Measurements from ENCODE around the gene ZNF195.

The ZNF195 gene

GRCh38 chr11:3382613-3383285 is 3.8 kb upstream of the ZNF195 start:
- DNase-seq (ENCODE audit: extremely low spot score) = no peak
- ChIA-PET POLR2A (no interaction called here), CTCF (no interaction called here)
- TF ChIP-seq ELF4 (IDR thresholded peaks at IDR 0.05) = no peak
- no peak for TF ChIP-seq FOXA1 (IDR thresholded peaks at IDR 0.05)
- TF ChIP-seq FOXM1 (IDR thresholded peaks at IDR 0.05; ENCODE audit: borderline replicate concordance) = no peak
- no peak for TF ChIP-seq SUZ12 (IDR thresholded peaks at IDR 0.05)
- TF ChIP-seq SP1 (IDR thresholded peaks at IDR 0.05) = no peak
- TF ChIP-seq, protein P1, sequence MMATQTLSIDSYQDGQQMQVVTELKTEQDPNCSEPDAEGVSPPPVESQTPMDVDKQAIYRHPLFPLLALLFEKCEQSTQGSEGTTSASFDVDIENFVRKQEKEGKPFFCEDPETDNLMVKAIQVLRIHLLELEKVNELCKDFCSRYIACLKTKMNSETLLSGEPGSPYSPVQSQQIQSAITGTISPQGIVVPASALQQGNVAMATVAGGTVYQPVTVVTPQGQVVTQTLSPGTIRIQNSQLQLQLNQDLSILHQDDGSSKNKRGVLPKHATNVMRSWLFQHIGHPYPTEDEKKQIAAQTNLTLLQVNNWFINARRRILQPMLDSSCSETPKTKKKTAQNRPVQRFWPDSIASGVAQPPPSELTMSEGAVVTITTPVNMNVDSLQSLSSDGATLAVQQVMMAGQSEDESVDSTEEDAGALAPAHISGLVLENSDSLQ (IDR thresholded peaks at IDR 0.05) = no peak
- no peak for TF ChIP-seq ARNT (IDR thresholded peaks at IDR 0.05)
- TF ChIP-seq NFRKB (IDR thresholded peaks at IDR 0.05) = no peak
- TF ChIP-seq ZNF384 (IDR thresholded peaks at IDR 0.05) = no peak
- no peak for TF ChIP-seq HDGF (IDR thresholded peaks at IDR 0.05; ENCODE audit: borderline replicate concordance)
- TF ChIP-seq CTBP1 (IDR thresholded peaks at IDR 0.05; ENCODE audit: borderline replicate concordance) = no peak
- TF ChIP-seq L3MBTL2 (conservative IDR thresholded peaks at IDR 0.05) = no peak
- TF ChIP-seq LEF1 (IDR thresholded peaks at IDR 0.05; ENCODE audit: borderline replicate concordance) = no peak
- TF ChIP-seq FOXK2 (IDR thresholded peaks at IDR 0.05) = no peak
- no peak for TF ChIP-seq BHLHE40 (IDR thresholded peaks at IDR 0.05; ENCODE audit: borderline replicate concordance)
- no peak for TF ChIP-seq TARDBP (IDR thresholded peaks at IDR 0.05)

- TF ChIP-seq ZNF384 (IDR thresholded peaks at IDR 0.05) = no peak
- TF ChIP-seq CTBP1 (IDR thresholded peaks at IDR 0.05; ENCODE audit: borderline replicate concordance) = no peak
- TF ChIP-seq BHLHE40 (IDR thresholded peaks at IDR 0.05; ENCODE audit: borderline replicate concordance) = no peak
- no peak for TF ChIP-seq HDGF (IDR thresholded peaks at IDR 0.05; ENCODE audit: borderline replicate concordance)
- TF ChIP-seq SUZ12 (IDR thresholded peaks at IDR 0.05) = no peak
- TF ChIP-seq FOXK2 (IDR thresholded peaks at IDR 0.05) = no peak
- TF ChIP-seq SP1 (IDR thresholded peaks at IDR 0.05) = no peak
- TF ChIP-seq FOXA1 (IDR thresholded peaks at IDR 0.05) = no peak
- no peak for TF ChIP-seq TARDBP (IDR thresholded peaks at IDR 0.05)
- TF ChIP-seq ARNT (IDR thresholded peaks at IDR 0.05) = no peak
- no peak for TF ChIP-seq ELF4 (IDR thresholded peaks at IDR 0.05)
- TF ChIP-seq L3MBTL2 (conservative IDR thresholded peaks at IDR 0.05) = no peak
- TF ChIP-seq, protein P1 (IDR thresholded peaks at IDR 0.05) = no peak
- TF ChIP-seq NFRKB (IDR thresholded peaks at IDR 0.05) = no peak
- TF ChIP-seq LEF1 (IDR thresholded peaks at IDR 0.05; ENCODE audit: borderline replicate concordance) = no peak
- TF ChIP-seq FOXM1 (IDR thresholded peaks at IDR 0.05; ENCODE audit: borderline replicate concordance) = no peak
- POLR2A ChIA-PET = interaction anchor here (1.7 kb wide), 1 partner anchor 25 kb away, joined by 5 read pairs; no protein-coding TSS in a partner anchor
- DNase-seq (ENCODE audit: extremely low spot score) = no peak
- CTCF ChIA-PET = interaction anchor here (0.9 kb wide), 1 partner anchor 25 kb away, joined by 3 read pairs; no protein-coding TSS in a partner anchor
Observed at GRCh38 chr11:3381794-3382193, 2.8 kb upstream of the ZNF195 start.

DNA sequence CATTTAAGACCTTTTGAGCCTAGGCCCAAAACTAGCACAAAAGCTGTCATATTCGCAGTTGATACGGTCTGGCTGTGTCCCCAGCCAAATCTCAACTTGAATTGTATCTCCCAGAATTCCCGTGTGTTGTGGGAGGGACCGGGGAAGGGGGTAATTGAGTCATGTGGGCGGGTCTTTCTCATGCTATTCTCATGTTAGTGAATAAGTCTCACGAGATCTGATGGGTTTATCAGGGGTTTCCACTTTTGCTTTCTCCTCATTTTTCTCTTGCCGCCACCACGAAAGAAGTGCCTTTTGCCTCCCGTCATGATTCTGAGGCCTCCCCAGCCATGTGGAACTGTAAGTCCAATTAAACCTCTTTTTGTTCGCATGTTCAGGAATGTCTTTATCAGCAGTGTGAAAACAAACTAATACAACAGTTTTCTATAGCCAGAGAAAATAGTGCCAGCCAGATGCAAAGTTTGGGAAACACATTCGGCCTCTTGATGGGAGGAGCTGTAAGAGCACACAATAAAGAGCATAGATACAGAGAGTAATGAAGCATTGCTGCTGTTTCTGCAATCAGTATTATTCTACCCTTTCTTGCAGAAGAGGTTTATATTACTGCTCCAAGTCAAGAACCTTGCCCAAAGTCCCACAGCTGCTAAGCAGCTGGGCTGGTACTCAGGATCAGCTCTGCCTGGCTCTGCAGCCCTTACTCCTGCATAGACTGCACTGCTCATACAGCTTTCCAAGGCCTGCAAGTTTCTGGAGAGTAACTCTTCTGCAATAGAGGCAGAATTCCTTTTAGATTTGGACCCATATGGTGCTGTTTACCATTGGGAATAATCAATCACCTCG is 2.0 kb upstream of the ZNF195 start:
- ChIA-PET CTCF (interaction anchor here (0.9 kb wide), 1 partner anchor 26 kb away, joined by 3 read pairs; no protein-coding TSS in a partner anchor), POLR2A (interaction anchor here (1.1 to 1.7 kb wide), 2 partner anchors 26 to 184 kb away, joined by 3 to 5 read pairs; no protein-coding TSS in a partner anchor)
- TF ChIP-seq, protein P1 (IDR thresholded peaks at IDR 0.05) = no peak
- TF ChIP-seq LEF1 (IDR thresholded peaks at IDR 0.05; ENCODE audit: borderline replicate concordance) = no peak
- TF ChIP-seq ELF4 (IDR thresholded peaks at IDR 0.05) = no peak
- TF ChIP-seq SP1 (IDR thresholded peaks at IDR 0.05) = no peak
- no peak for TF ChIP-seq BHLHE40 (IDR thresholded peaks at IDR 0.05; ENCODE audit: borderline replicate concordance)
- TF ChIP-seq FOXA1 (IDR thresholded peaks at IDR 0.05) = no peak
- no peak for TF ChIP-seq ZNF384 (IDR thresholded peaks at IDR 0.05)
- TF ChIP-seq NFRKB (IDR thresholded peaks at IDR 0.05) = no peak
- TF ChIP-seq FOXM1 (IDR thresholded peaks at IDR 0.05; ENCODE audit: borderline replicate concordance) = no peak
- no peak for DNase-seq (ENCODE audit: extremely low spot score)

GRCh38 chr11:3375552-3375951 is 3.4 kb downstream of the ZNF195 start:
- no peak for DNase-seq (ENCODE audit: extremely low spot score)
- ChIA-PET CTCF (no interaction called here), POLR2A (no interaction called here)
- TF ChIP-seq LEF1 (IDR thresholded peaks at IDR 0.05; ENCODE audit: borderline replicate concordance) = no peak

- ChIA-PET CTCF (no interaction called here), POLR2A (interaction anchor here (0.7 kb wide), 1 partner anchor 9 kb away, joined by 3 read pairs; the partner anchor contains the start of gene ZNF195)
- no peak for DNase-seq (ENCODE audit: extremely low spot score)
- TF ChIP-seq FOXM1 (IDR thresholded peaks at IDR 0.05; ENCODE audit: borderline replicate concordance) = no peak
- TF ChIP-seq ARNT (IDR thresholded peaks at IDR 0.05) = no peak
- TF ChIP-seq SUZ12 (IDR thresholded peaks at IDR 0.05) = no peak
- no peak for TF ChIP-seq SP1 (IDR thresholded peaks at IDR 0.05)
- TF ChIP-seq, protein P1 (IDR thresholded peaks at IDR 0.05) = no peak
- TF ChIP-seq NFRKB (IDR thresholded peaks at IDR 0.05) = no peak
- no peak for TF ChIP-seq HDGF (IDR thresholded peaks at IDR 0.05; ENCODE audit: borderline replicate concordance)
- no peak for TF ChIP-seq FOXA1 (IDR thresholded peaks at IDR 0.05)
- no peak for TF ChIP-seq CTBP1 (IDR thresholded peaks at IDR 0.05; ENCODE audit: borderline replicate concordance)
- no peak for TF ChIP-seq LEF1 (IDR thresholded peaks at IDR 0.05; ENCODE audit: borderline replicate concordance)
- no peak for TF ChIP-seq TARDBP (IDR thresholded peaks at IDR 0.05)
- TF ChIP-seq BHLHE40 (IDR thresholded peaks at IDR 0.05; ENCODE audit: borderline replicate concordance) = no peak
- TF ChIP-seq FOXK2 (IDR thresholded peaks at IDR 0.05) = no peak
Observed at GRCh38 chr11:3370311-3370870, 8.6 kb downstream of the ZNF195 start.
